Colonic mucosa (tissue), 4 donors: Measurements from ENCODE around the gene SH3BP4. TPM values are rescaled to one million over a fixed set of nuclear protein-coding genes. Genes with fewer than 3 reads are reported as not detected.

ENCODE experiments used
- DNase-seq: peaks from one replicate; pipeline ENCODE4 v3.0.0-alpha.2; 2020
- H3K27ac ChIP-seq: fragments of 200-600 bp; one replicate; pipeline ENCODE4 v1.8.0; 2021
- H3K27me3 ChIP-seq: fragments of 200-600 bp; one replicate; pipeline ENCODE4 v1.8.0; 2021
- H3K36me3 ChIP-seq: fragments of 200-600 bp; one replicate; pipeline ENCODE4 v1.8.0; 2021
- H3K4me1 ChIP-seq: fragments of 200-600 bp; one replicate; pipeline ENCODE4 v1.8.0; 2021; ENCODE audit warnings: mild to moderate bottlenecking
- H3K4me3 ChIP-seq: fragments of 200-600 bp; one replicate; pipeline ENCODE4 v1.8.0; 2021
- H3K9ac ChIP-seq, 2 donors: one replicate each; pipeline ENCODE4 v1.7.0; 2013; ENCODE audit warnings: control low read depth in 2 of 2, low read depth in 2 of 2, low read length in 2 of 2
- H3K9me3 ChIP-seq: fragments of 200-600 bp; one replicate; pipeline ENCODE4 v1.8.0; 2021
- intact Hi-C: fragments of 100-400 bp; cut with DNase I; formaldehyde crosslinking; loops from one replicate; pipeline ENCODE4 v1.14.1; 2022
- total RNA-seq, 2 donors: library from RNA; stranded (reverse); fragmentation: NEBNext Ultra II Directional in 1 of 2; extraction: Animal tissue kit (Norgen Biotek cat#: 25700) in 1 of 2; gene quantifications; one replicate each; pipeline ENCODE4 v1.2.1, GENCODE V29; 2021
- TF ChIP-seq, protein P1 (sequence below): fragments of 200-600 bp; IDR thresholded peaks from one replicate; pipeline ENCODE4 v1.8.0; 2022; ENCODE audit warnings: antibody characterized with exemption, mild to moderate bottlenecking
- donor health status: healthy.
- donor health status: DM: no; HTN: no; CAD: no.
- donor health status: DM: no; HTN: no; CAD: no.

Gene SH3BP4
- total RNA-seq, 2 donors from 2014 or later = 29.1 to 44.4 TPM

DNA sequence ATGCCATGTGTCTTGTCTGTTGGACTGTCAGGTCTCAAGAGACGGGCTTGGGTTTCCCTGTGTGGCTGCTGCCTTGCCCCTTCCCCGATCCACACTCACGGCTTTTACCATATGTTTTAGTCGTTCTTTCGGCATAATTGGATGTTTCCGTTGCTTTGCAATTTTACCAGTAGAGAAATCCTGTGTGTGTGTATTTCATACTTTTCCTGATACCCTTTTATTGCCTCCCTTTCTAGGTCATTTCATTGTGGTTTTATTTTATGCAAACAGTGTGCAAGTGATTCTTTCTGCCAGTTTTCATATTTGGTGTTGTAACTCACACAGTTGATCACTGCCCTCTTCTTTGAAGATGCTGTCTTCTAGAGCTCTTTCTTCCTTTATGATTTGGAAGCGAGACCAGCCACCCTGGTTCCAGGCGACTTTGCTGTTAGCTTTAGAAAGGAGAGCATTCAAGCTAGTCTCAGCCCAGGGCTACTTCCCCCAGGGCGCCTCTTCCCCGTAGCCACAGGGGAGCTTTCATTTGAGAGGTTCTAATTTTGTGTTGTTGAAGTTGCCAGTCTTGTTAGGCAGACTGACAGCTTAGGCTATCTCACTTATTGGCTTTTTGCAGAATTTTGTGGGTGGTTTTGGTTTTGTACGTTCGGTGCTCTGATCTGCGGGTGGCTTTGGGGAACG, 17.0 kb downstream of the SH3BP4 start:
- peaks cover 3% of the 10 kb centered on the region for H3K4me1 ChIP-seq
- H3K4me3 ChIP-seq = no peak overlapping the region
- DNase-seq = no peak
- no peak overlapping the region for H3K9ac ChIP-seq
- H3K36me3 ChIP-seq = no peaks in the 10 kb centered on the region
- no peaks in the 10 kb centered on the region for H3K9me3 ChIP-seq
- intact Hi-C loops = no loop called here
- TF ChIP-seq, protein P1, sequence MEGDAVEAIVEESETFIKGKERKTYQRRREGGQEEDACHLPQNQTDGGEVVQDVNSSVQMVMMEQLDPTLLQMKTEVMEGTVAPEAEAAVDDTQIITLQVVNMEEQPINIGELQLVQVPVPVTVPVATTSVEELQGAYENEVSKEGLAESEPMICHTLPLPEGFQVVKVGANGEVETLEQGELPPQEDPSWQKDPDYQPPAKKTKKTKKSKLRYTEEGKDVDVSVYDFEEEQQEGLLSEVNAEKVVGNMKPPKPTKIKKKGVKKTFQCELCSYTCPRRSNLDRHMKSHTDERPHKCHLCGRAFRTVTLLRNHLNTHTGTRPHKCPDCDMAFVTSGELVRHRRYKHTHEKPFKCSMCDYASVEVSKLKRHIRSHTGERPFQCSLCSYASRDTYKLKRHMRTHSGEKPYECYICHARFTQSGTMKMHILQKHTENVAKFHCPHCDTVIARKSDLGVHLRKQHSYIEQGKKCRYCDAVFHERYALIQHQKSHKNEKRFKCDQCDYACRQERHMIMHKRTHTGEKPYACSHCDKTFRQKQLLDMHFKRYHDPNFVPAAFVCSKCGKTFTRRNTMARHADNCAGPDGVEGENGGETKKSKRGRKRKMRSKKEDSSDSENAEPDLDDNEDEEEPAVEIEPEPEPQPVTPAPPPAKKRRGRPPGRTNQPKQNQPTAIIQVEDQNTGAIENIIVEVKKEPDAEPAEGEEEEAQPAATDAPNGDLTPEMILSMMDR = no peak
- H3K27me3 ChIP-seq = no peaks in the 10 kb centered on the region
- H3K27ac ChIP-seq = no peak overlapping the region

DNA sequence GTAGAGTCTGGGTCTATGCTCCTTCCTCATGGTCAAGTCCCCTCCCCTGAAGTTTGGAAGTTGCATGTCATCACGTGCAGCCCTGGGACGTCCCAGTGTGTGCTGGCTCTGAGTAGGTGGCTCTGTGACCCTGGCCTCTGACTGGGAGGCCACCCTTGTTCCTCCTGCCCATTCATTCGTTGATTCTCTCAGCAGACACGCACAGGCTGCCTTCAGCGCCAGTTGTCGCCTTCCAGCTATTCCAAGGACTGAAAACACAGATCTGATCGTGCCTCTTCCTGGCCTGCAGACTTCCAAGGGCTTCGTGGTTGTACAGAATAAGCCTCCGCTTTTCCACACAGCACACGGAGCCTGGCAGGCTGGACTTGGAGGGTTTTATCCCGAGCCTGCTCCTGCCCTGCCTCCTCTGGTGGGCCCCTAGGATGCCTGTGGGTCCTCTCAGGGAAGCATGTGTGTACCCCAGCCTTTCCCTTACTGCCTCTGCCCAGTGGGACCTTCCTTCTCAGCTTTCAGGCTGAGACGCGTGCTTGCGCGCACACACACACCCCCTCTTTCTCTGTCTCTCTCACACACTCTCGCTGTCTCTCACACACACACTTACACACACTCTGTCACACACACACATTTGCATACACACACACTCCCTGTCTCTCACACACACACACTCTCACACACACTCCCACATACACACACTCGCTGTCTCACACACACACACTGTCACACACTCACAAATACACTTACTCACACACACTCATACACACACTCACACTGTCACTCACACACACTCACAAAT, 17.7 kb downstream of the SH3BP4 start:
- H3K4me1 ChIP-seq = peaks cover 3% of the 10 kb centered on the region
- no peaks in the 10 kb centered on the region for H3K36me3 ChIP-seq
- H3K4me3 ChIP-seq = no peak overlapping the region
- no peak for DNase-seq
- no peak overlapping the region for H3K9ac ChIP-seq
- intact Hi-C loops = no loop called here
- TF ChIP-seq, protein P1 = no peak
- H3K27me3 ChIP-seq = no peaks in the 10 kb centered on the region
- H3K27ac ChIP-seq = no peak overlapping the region
- H3K9me3 ChIP-seq = no peaks in the 10 kb centered on the region

DNA sequence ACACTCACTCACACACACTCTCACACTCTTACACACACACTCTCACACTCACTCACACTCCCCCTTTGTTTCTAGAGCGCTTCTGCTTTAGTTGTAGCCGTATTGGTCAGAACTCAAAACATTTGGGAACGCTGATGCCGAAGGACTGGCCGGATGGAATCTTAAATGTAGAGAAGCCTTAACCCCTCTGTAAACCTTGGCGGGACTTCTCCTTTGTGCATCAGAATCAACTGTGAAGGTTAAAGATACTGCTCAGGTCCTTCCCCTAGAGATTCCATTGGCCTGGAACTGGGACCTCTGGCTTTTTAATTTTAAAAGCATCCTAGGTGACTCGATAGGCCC, 18.3 kb downstream of the SH3BP4 start:
- Histone ChIP-seq H3K4me1 (peaks cover 3% of the 10 kb centered on the region), H3K27me3 (no peaks in the 10 kb centered on the region), H3K36me3 (no peaks in the 10 kb centered on the region), H3K27ac (no peak overlapping the region), H3K9me3 (no peaks in the 10 kb centered on the region), H3K9ac (no peak overlapping the region), H3K4me3 (no peak overlapping the region)
- TF ChIP-seq, protein P1 = no peak
- intact Hi-C loops = no loop called here
- DNase-seq = no peak

DNA sequence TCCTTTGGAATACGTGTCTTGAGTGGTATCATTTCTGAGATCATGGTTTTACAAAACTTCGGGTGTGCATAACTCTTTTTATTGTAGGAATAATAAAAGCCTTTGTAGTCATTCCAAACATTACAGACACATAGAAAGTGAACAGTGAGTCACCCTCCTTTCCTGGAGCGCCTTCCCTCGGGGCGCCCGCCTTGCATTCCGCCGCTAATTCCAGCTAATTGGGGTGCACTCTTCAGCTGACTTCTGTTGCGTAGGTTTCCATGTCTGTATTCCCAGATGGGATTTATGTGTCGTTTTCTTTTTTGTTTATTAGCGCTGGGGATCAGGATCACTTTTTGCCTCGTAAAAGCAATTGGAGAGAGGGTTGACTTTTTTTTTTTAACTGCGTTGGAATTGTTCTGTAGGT, 18.7 kb downstream of the SH3BP4 start:
- no peaks in the 10 kb centered on the region for H3K36me3 ChIP-seq
- no peak overlapping the region for H3K4me3 ChIP-seq
- H3K27ac ChIP-seq = peak overlapping the region; percentile 4
- intact Hi-C loops = no loop called here
- DNase-seq = no peak
- no peaks in the 10 kb centered on the region for H3K27me3 ChIP-seq
- H3K9ac ChIP-seq = no peak overlapping the region
- TF ChIP-seq, protein P1 = no peak
- H3K4me1 ChIP-seq = peaks cover 3% of the 10 kb centered on the region
- H3K9me3 ChIP-seq = no peaks in the 10 kb centered on the region

DNA sequence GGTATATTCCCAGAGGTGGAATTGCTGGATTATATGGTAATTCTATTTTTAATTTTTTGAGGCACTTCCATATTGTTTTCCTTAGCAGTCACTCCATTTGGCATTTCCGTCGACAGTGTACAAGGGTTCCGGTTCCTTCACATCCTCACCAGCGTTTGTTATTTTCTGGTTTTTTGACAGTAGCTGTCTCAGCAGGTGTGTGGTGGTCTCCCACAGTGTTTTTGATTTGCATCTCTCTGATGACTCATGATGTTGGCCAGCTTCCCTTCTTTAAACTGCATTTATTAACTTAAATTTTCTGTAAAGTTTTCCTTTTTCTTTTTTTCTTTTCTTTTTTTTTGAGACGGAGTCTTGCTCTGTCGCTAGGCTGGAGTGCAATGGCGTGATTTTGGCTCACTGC, 19.7 kb downstream of the SH3BP4 start:
- no peak for DNase-seq
- H3K9ac ChIP-seq = no peak overlapping the region
- no peaks in the 10 kb centered on the region for H3K36me3 ChIP-seq
- intact Hi-C loops = no loop called here
- peaks cover 3% of the 10 kb centered on the region for H3K4me1 ChIP-seq
- no peak overlapping the region for H3K27ac ChIP-seq
- TF ChIP-seq, protein P1 = no peak
- no peaks in the 10 kb centered on the region for H3K9me3 ChIP-seq
- no peaks in the 10 kb centered on the region for H3K27me3 ChIP-seq
- H3K4me3 ChIP-seq = no peak overlapping the region
